CD4-positive, alpha-beta T cell treated with Interleukin-4 for 4 hours (primary cell): Measurements from ENCODE around the gene PRSS1.
"Not testable (repeated sequence)": the region's sequence is repeated elsewhere in the genome, so short reads cannot be mapped to it uniquely, and the experiment has no call there.

ENCODE experiments used
- DNase-seq: peaks from one replicate; pipeline ENCODE4 v3.0.0-alpha.2; 2020

PRSS1 gene

DNA sequence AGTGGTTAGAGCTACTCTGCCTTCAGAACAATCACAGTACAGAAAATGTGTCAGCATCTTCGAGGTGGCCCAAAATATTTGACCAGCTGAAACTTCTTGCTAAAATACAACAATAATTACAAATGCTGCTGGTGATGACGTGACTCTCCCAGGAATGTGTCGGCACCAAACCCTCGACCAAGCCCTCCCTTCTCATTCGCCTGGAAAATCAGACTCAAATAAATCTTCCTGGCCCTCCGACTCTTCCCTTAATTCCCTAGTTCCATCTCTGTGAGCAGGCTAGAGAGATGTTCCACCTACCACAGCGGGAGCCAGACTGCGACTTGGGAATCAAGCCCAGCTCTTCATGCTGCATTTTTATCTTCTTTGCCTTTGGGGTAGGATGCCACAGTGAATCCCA is 25.6 kb downstream of the PRSS1 start:
- DNase-seq = no peak

DNA sequence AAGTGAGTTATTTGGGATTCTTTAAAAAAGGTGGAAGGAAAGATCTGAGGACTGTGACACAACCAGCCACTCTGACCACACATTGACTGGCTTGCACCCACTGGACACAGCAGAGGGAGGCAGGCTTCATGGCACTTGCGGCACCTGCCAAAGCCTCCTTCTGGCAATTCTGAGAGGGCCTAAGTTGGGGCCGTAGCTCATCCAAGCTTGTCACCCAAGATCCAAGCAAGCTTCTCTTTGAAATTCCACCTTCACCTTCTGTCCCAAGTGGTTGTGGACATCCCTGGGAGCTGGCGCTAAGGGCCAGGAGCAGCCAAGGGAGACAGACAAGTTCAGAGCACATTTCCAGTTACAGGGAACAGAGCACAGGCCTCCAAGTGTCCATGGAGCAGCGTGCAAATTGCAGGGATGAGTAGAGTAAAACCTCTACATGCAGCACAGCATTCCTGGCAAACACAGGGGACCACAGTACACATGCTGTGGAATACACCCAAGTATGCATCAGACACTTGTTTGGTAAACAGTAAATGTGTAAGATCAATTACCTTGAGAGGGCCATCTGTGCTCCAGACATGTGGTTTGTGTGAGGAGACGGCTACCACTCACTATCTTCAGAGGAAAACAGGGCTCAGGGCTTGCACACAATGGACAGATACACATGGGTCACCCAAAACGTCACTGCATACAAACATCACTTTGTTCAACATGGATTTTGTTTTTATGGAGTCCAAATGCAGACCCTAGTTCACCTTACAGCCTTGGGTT is 26.3 kb downstream of the PRSS1 start:
- not testable (repeated sequence) for DNase-seq

DNA sequence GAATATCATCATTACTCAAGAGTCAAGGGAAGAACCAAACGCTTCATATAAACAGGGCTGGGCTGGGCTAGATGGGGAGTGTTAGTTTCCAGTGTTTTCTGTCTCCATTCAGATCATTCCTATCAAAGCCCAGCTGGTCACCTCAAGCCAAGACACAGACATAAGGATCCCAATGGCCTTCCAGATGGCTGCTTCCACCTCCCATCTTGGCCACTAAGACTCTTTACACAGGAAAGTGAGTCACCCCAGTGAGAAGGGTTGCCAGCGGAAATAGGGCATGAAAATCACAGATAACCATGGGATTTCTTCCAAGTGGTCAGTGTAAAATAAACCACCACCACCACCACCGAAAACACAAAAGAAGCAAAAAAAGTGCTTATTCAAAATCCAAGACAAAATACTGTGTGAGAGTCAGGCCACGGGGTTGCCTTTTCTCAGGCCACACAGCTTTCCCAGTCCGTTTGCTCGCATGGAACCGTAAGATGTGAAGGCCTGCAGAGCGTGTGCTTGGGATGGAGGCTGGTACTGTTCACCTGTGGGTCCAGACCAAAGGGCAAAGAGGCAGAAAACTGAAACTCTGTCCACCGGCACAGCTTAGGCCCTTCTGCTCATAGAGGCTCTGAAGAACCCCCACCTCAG is 27.1 kb downstream of the PRSS1 start:
- no peak for DNase-seq

DNA sequence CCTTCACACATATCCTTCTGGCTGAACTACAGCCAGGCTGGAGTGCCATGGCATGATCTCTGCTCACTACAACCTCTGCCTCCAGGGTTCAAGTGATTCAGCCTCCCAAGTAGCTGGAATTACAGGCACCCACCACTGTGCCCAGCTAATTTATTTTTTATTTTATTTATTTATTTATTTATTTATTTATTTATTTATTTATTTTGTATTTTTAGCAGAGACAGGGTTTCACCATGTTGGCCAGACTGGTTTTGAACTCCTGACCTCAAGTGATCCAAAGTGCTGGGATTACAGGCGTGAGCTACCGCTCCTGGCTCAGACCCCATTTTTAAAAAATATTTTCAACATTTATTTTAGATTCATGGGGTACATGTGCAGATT is 27.6 kb downstream of the PRSS1 start:
- DNase-seq = not testable (repeated sequence)

DNA sequence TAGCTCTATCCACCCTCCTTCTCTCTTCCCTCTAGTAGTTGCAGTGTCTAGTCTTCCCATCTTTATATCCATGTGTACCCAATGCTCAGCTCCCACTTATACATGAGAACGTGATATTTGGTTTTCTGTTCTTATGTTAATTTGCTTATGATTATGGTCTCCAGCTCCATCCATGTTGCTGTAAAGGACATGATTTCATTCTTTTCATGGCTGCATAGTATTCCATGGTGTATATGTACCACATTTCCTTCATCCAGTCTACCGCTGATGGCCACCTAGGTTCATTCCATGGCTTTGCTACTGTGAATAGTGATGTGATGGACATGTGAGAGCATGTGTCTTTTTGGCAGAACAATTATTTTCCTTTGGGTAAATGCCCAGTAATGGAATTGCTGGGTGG is 28.0 kb downstream of the PRSS1 start:
- DNase-seq = no peak

DNA sequence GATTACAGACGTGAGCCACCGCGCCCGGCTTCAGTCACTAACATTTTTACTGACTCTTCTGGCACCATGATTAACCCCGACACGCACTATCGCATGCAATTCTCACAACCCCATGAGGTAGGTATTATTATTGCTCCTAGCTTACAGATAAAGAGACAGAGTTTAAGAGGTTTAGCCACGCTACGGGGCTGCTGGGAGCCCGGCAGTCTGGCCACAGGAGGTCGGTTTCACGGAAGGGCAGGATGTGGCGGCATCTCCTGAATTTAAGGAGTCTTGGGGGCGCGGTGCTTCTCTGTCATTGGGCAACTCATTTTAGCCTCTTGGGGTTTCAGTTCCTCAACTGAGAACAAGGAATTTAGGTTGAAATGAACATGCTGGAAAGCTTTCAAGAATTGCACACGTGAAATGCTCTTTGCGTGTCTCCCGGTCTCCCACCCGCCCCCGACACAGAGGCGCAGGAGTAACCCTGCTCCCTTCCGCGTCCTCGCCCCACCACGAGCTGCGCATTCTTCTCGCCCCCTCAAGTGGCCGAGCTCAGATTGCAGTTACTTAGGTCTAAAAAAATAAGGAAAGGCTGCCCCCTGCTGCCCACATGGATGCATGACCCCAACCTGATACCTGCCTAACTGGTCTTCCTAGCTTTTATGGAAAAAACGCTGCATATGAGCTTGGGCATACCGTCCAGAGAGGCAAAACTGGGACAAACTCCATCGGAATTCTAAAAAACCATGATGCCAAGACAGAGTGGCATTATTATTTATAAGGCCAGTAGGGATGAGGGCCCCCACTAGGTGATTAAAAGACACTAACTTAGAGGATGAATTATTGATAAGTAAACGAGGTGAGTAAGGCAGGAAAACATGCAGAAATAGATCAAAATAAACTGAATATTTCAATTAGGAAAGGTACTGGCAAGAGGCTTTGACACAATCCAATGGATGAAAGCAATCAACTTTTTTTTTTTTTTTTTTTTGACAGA is 33.9 kb downstream of the PRSS1 start:
- peak; percentile 77 for DNase-seq

DNA sequence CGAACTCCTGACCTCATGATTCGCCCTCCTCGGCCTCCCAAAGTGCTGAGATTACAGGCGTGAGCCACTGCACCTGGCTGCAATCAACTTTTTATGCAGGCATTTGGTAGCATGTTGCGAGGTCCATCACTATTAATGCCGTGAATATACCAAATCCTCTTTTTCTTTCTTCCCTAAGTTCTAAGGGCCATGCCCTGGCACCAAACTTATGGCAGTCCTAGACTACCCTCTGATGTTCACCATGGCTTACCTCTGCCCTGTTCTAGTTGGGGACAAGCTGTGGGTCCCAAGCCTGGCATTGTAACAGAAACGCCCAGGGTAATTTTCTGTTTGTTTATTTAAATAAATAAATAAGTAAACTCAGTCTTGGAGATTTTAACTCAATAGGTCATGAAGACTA is 34.8 kb downstream of the PRSS1 start:
- no peak for DNase-seq

DNA sequence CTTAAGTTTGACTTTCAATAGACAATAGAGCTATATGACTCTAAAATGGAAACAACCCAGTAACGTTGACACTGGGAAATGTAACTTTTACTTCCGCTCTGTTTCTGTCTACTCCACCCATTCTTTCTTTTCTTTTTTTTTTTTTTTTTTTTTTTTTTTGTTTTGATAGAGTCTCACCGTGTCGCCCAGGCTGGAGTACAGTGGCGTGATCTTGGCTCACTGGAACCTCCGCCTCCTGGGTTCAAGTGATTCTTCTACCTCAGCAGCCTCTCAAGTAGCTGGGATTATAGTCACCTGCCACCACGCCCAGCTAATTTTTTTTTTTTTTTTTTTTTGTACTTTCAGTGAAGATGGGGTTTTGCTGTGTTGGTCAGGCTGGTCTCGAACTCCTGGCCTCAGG is 35.4 kb downstream of the PRSS1 start:
- DNase-seq = peak; percentile 75

DNA sequence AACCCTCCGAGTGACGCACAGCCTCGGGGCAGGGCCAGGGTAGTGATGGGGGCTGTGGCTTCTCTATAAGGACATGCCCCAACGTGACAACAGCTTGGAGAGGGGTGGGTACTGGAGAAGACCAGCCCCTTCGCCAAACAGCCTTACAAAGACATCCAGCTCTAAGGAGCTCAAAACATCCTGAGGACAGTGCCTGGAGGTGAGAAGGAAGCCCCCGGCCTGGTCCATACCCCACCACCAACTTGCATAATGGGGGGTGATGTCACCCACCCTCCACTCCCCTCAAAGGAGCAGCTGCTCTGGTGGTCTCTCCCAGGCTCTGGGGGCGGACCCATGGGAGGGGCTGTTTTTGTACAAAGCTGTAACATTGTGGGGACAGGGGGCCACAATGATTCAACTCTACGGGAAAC is 36.6 kb downstream of the PRSS1 start:
- peak; percentile 93 for DNase-seq

DNA sequence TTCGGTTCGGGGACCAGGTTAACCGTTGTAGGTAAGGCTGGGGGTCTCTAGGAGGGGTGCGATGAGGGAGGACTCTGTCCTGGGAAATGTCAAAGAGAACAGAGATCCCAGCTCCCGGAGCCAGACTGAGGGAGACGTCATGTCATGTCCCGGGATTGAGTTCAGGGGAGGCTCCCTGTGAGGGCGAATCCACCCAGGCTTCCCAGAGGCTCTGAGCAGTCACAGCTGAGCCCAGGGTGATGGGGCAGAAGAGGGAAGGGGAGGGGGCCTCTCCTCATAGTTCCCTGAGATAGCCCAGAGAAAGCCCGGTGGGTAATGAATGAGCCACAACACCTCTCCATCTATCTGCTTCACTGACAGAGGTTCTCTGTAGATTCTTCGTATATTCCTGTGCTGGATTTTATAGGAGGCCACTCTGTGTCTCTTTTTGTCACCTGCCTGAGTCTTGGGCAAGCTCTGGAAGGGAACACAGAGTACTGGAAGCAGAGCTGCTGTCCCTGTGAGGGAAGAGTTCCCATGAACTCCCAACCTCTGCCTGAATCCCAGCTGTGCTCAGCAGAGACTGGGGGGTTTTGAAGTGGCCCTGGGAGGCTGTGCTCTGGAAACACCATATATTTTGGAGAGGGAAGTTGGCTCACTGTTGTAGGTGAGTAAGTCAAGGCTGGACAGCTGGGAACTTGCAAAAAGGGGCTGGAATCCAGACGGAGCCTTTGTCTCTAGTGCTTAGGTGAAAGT is 37.9 kb downstream of the PRSS1 start:
- no peak for DNase-seq

DNA sequence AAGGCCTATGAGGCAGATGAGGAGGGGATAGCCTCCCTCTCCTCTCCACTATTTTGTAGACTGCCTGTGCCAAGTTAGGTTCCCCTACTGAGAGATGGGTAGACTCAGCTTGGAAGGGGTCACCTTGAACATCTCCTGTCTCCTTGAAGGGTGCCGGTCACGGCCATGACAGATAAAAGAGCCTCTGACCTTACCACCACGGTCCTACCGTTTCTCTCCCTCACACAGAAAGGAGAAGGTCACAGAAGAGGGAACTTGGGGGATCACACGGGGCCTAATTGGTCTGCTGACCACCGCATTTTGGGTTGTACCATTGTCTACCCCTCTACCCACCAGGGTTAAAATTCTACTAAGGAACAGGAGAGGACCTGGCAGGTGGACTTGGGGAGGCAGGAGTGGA is 38.5 kb downstream of the PRSS1 start:
- DNase-seq = no peak

DNA sequence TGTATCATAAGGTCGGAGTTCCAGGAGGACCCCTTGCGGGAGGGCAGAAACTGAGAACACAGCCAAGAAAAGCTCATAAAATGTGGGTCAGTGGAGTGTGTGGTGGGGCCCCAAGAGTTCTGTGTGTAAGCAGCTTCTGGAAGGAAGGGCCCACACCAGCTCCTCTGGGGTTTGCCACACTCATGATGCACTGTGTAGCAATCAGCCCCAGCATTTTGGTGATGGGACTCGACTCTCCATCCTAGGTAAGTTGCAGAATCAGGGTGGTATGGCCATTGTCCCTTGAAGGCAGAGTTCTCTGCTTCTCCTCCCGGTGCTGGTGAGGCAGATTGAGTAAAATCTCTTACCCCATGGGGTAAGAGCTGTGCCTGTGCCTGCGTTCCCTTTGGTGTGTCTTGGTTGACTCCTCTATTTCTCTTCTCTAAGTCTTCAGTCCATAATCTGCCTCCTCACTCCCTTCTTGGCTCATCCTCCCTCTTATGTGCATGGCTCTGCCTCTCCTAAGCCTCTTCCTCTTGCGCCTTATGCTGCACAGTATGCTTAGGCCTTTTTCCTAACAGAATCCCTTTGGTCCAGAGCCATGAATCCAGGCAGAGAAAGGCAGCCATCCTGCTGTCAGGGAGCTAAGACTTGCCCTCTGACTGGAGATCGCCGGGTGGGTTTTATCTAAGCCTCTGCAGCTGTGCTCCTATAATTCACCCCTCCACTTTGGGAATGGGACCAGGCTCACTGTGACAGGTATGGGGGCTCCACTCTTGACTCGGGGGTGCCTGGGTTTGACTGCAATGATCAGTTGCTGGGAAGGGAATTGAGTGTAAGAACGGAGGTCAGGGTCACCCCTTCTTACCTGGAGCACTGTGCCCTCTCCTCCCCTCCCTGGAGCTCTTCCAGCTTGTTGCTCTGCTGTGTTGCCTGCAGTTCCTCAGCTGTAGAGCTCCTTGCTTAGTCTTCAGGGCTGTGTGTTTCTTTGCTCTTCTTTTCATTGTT is 39.3 kb downstream of the PRSS1 start:
- DNase-seq = no peak

DNA sequence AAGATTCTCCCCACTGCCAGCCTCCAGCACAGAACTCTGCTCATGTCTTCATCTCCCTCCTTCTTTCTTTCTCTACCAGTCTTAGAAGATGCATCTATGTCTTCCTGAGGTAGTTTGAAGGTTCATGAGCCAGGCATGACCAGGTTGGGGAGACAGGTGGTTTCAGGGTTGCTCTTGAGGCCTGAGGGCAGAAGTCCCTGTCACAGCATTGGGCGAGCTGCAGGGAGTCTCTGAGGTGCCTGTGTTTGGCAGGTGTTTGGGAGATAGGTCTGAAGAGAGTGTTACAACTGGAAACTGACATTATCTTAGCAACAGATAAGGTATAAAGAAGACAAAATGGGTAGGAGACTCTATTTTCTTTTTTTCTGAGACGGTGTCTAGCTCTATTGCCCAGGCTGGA is 40.2 kb downstream of the PRSS1 start:
- no peak for DNase-seq

DNA sequence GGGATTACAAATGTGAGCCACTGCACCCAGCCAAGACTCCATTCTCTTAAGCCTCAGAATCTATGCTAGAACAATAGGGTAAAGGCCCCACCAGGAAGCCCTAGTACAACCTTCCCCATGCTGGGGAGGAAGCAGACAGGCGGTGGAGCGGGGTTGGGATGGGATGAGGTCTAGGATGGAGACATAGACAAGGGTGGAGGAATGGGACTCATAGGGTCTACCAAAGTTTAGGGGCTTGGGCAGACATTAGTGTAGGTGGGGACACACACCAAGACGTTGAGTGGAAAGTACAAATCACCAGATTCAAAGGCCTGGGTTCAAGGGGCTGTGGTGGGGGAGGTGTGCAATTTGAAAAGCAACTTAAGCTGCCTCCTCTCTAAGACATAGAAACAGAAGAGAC is 40.8 kb downstream of the PRSS1 start:
- DNase-seq = no peak

DNA sequence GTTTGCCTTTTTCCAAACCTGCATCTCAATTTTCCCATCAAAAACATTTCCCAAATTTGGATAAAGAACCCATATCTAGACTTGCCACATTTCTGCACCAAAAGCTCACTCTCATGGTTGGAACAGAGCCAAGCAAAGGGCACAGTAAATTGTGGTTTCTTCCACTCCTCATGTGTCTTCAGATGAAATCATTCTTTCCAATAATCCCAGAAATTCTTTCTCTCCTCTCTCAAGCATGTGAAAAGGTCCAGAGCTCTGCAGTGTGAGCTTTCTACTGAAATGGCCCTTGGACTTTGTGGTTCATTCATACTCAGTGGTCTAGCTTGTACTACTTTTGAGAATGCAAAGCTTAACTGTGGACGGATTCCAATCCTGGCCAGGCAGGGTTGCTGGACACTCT is 41.3 kb downstream of the PRSS1 start:
- DNase-seq = no peak

DNA sequence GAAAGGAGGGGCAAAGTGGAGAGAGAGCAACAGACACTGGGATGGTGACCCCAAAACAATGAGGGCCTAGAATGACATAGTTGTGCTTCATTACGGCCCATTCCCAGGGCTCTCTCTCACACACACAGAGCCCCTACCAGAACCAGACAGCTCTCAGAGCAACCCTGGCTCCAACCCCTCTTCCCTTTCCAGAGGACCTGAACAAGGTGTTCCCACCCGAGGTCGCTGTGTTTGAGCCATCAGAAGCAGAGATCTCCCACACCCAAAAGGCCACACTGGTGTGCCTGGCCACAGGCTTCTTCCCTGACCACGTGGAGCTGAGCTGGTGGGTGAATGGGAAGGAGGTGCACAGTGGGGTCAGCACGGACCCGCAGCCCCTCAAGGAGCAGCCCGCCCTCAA is 42.2 kb downstream of the PRSS1 start:
- no peak for DNase-seq

DNA sequence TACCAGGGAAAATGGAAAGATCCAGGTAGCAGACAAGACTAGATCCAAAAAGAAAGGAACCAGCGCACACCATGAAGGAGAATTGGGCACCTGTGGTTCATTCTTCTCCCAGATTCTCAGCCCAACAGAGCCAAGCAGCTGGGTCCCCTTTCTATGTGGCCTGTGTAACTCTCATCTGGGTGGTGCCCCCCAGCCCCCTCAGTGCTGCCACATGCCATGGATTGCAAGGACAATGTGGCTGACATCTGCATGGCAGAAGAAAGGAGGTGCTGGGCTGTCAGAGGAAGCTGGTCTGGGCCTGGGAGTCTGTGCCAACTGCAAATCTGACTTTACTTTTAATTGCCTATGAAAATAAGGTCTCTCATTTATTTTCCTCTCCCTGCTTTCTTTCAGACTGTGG is 42.9 kb downstream of the PRSS1 start:
- no peak for DNase-seq

DNA sequence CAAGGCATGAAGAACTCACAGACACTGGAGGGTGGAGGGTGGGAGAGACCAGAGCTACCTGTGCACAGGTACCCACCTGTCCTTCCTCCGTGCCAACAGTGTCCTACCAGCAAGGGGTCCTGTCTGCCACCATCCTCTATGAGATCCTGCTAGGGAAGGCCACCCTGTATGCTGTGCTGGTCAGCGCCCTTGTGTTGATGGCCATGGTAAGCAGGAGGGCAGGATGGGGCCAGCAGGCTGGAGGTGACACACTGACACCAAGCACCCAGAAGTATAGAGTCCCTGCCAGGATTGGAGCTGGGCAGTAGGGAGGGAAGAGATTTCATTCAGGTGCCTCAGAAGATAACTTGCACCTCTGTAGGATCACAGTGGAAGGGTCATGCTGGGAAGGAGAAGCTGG is 43.3 kb downstream of the PRSS1 start:
- no peak for DNase-seq

DNA sequence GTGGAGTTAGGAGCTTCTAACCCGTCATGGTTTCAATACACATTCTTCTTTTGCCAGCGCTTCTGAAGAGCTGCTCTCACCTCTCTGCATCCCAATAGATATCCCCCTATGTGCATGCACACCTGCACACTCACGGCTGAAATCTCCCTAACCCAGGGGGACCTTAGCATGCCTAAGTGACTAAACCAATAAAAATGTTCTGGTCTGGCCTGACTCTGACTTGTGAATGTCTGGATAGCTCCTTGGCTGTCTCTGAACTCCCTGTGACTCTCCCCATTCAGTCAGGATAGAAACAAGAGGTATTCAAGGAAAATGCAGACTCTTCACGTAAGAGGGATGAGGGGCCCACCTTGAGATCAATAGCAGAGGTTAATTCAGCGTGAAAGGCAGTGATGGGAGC is 43.9 kb downstream of the PRSS1 start:
- no peak for DNase-seq

DNA sequence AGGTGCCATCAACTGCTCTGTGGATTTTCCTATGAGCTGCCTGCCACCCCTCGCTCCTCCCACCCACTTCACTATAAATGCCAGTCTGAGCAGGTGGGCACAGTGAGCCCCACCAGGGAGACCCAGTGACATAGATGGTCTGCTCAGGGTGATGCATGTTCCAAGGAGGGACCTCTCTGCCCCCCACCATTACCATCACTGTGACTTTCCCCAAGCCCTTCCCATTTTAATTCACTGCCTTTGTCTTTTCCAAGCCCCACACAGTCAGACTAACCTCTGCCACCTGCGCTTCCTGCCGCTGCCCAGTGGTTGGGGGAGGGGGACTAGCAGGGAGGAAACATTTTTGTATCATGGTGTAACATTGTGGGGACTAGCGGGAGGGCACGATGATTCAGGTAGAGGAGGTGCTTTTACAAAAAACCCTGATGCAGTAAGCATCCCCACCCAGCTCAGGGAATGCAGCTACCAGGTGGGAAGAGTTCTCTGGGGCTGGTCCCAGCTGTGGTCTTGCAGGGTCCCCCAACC is 46.1 kb downstream of the PRSS1 start:
- DNase-seq = peak; percentile 71

DNA sequence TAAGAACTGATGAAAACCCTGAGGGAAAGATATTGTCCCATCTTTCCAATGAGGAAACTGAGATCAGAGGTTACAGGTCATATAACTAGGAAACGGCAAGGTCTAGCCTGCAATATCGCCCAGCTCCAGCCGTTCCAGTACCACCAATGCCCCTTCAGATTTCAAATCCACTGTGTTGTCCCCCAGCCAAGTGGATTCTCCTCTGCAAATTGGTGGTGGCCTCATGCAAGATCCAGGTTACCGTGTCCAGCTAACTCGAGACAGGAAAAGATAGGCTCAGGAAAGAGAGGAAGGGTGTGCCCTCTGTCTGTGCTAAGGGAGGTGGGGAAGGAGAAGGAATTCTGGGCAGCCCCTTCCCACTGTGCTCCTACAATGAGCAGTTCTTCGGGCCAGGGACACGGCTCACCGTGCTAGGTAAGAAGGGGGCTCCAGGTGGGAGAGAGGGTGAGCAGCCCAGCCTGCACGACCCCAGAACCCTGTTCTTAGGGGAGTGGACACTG is 46.8 kb downstream of the PRSS1 start:
- no peak for DNase-seq
